Activated CD4-positive, alpha-beta T cell treated with anti-CD3 and anti-CD28 coated beads, Interleukin-2, amount 50 U/mL, for 1 hour (primary cell): ENCODE measurements around the gene SLC12A6.
"Not testable (repeated sequence)": the region's sequence is repeated elsewhere in the genome, so short reads cannot be mapped to it uniquely, and the experiment has no call there.

Experiments used
- DNase-seq: peaks from one replicate; pipeline ENCODE4 v3.0.0-alpha.2; 2020

The SLC12A6 gene

GRCh38 chr15:34248190-34248589 is 89.4 kb downstream of the SLC12A6 start:
- no peak for DNase-seq

GRCh38 chr15:34246276-34246976 is 91.2 kb downstream of the SLC12A6 start:
- DNase-seq: no peak

- DNase-seq: no peak
Measured at GRCh38 chr15:34243226-34243625, 94.4 kb downstream of the SLC12A6 start.

- DNase-seq: no peak
Measured at GRCh38 chr15:34242331-34242710, 95.3 kb downstream of the SLC12A6 start.

GRCh38 chr15:34241376-34242330 is 95.9 kb downstream of the SLC12A6 start:
- peak; percentile 12 for DNase-seq

GRCh38 chr15:34240537-34240936 is 97.0 kb downstream of the SLC12A6 start:
- no peak for DNase-seq

- DNase-seq: no peak
Measured at GRCh38 chr15:34239151-34239808, 98.3 kb downstream of the SLC12A6 start.

GRCh38 chr15:34233614-34234013 is 104.0 kb downstream of the SLC12A6 start:
- no peak for DNase-seq

GRCh38 chr15:34223904-34224596 is 113.5 kb downstream of the SLC12A6 start:
- no peak for DNase-seq

- DNase-seq: no peak
Measured at GRCh38 chr15:34217587-34218225, 119.9 kb downstream of the SLC12A6 start.

GRCh38 chr15:34216527-34217270 is 120.9 kb downstream of the SLC12A6 start:
- no peak for DNase-seq

- no peak for DNase-seq
Measured at GRCh38 chr15:34214135-34214534, 123.4 kb downstream of the SLC12A6 start.

GRCh38 chr15:34213690-34214089 is 123.9 kb downstream of the SLC12A6 start:
- no peak for DNase-seq

GRCh38 chr15:34209421-34210282 is 127.9 kb downstream of the SLC12A6 start, which contains the start of gene KATNBL1:
KATNBL1 (minus strand) TSS chr15:34210096; CDS start chr15:34163676, 46,420 bp downstream.
- DNase-seq: peak; percentile 96

- DNase-seq: no peak
Measured at GRCh38 chr15:34206011-34206410, 131.6 kb downstream of the SLC12A6 start.

- no peak for DNase-seq
Measured at GRCh38 chr15:34203936-34204335, 133.6 kb downstream of the SLC12A6 start.

- DNase-seq: no peak
Measured at GRCh38 chr15:34203305-34203704, 134.3 kb downstream of the SLC12A6 start.

GRCh38 chr15:34193272-34193671 is 144.3 kb downstream of the SLC12A6 start:
- not testable (repeated sequence) for DNase-seq

- DNase-seq: no peak
Measured at GRCh38 chr15:34188711-34189110, 148.9 kb downstream of the SLC12A6 start.

GRCh38 chr15:34185666-34186065 is 151.9 kb downstream of the SLC12A6 start:
- no peak for DNase-seq
